ENCODE measurements around the gene CFTR. TPM values are rescaled to one million over a fixed set of nuclear protein-coding genes. Genes with fewer than 3 reads are reported as not detected.

The CFTR gene
- total RNA-seq, 1 experiment from 2014 or later: 0.19 TPM

DNA sequence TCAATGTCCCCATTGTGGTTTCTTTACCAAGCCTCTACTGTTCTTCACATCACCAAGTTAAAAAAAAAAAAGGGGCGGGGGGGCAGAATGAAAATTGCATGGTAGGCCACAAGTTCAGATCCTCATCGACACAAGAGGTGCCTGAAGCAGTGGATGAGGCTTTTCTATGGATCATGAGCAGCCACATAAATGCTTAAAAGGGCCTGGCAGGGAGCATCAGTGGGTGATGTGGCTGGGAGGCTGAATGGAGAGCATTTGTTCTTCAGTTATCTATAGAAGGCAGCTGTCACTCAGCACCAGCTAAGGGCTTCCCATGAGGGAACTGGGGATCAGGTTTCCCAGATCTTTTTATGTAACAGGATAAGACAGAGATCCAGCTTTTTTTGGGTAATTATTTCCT is 117.9 kb downstream of the CFTR start:
- Histone ChIP-seq H3K36me3 (ENCODE audit: insufficient read depth, low read length, poor library complexity, severe bottlenecking) (no peaks in the 10 kb centered on the region), H3K4me3 (ENCODE audit: low read depth, low read length, poor library complexity, severe bottlenecking) (no peak overlapping the region), H3K27me3 (replicated peaks; ENCODE audit: insufficient read depth, low read depth, low read length, poor library complexity) (no peaks in the 10 kb centered on the region), H3K9me3 (ENCODE audit: low read depth, low read length, poor library complexity, severe bottlenecking) (no peaks in the 10 kb centered on the region), H3K4me1 (ENCODE audit: insufficient read depth, low read length, poor library complexity, severe bottlenecking) (no peaks in the 10 kb centered on the region), H3K27ac (ENCODE audit: low read depth, low read length, poor library complexity, severe bottlenecking) (no peak overlapping the region)
- no TSS peak for BruUV-seq (replicated peaks)
- CTCF ChIA-PET: no interaction called here
- DNase-seq (ENCODE audit: low spot score): no peak
- TF ChIP-seq, protein P1, sequence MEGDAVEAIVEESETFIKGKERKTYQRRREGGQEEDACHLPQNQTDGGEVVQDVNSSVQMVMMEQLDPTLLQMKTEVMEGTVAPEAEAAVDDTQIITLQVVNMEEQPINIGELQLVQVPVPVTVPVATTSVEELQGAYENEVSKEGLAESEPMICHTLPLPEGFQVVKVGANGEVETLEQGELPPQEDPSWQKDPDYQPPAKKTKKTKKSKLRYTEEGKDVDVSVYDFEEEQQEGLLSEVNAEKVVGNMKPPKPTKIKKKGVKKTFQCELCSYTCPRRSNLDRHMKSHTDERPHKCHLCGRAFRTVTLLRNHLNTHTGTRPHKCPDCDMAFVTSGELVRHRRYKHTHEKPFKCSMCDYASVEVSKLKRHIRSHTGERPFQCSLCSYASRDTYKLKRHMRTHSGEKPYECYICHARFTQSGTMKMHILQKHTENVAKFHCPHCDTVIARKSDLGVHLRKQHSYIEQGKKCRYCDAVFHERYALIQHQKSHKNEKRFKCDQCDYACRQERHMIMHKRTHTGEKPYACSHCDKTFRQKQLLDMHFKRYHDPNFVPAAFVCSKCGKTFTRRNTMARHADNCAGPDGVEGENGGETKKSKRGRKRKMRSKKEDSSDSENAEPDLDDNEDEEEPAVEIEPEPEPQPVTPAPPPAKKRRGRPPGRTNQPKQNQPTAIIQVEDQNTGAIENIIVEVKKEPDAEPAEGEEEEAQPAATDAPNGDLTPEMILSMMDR (conservative IDR thresholded peaks at IDR 0.05; ENCODE audit: low read depth, low read length): no peak
- TF ChIP-seq EZH2 (IDR thresholded peaks at IDR 0.05; ENCODE audit: borderline replicate concordance, low read depth, low read length, poor library complexity, severe bottlenecking): no peak
- POLR2A ChIA-PET (ENCODE audit: low non-redundant PET): no interaction called here
- intact Hi-C loops (cut with micrococcal nuclease; ENCODE audit: unreplicated experiment): no loop called here

DNA sequence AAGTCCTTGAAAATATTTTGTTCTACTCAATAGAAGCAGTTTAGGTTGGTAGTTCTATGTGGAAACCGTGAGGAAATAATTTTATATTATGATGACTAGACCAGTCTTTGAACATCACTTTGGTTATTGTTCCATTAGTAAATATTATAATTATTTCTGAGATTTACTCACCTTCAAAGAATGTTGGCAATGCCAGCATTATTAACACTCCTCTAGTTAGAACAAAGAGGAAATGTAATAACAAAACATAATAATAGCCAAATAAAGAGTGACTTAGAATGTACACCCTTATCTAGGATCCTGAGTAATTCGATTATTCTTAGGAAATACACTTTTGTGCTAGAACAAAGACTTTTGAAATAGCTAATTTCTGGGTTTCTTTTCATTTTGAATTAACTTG is 121.1 kb downstream of the CFTR start:
- POLR2A ChIA-PET (ENCODE audit: low non-redundant PET): no interaction called here
- intact Hi-C loops (cut with micrococcal nuclease; ENCODE audit: unreplicated experiment): no loop called here
- CTCF ChIA-PET: no interaction called here
- no peaks in the 10 kb centered on the region for H3K9me3 ChIP-seq (ENCODE audit: low read depth, low read length, poor library complexity, severe bottlenecking)
- no peaks in the 10 kb centered on the region for H3K36me3 ChIP-seq (ENCODE audit: insufficient read depth, low read length, poor library complexity, severe bottlenecking)
- no peaks in the 10 kb centered on the region for H3K27me3 ChIP-seq (replicated peaks; ENCODE audit: insufficient read depth, low read depth, low read length, poor library complexity)
- no peak for TF ChIP-seq EZH2 (IDR thresholded peaks at IDR 0.05; ENCODE audit: borderline replicate concordance, low read depth, low read length, poor library complexity, severe bottlenecking)
- TF ChIP-seq, protein P1 (conservative IDR thresholded peaks at IDR 0.05; ENCODE audit: low read depth, low read length): no peak
- no peaks in the 10 kb centered on the region for H3K4me1 ChIP-seq (ENCODE audit: insufficient read depth, low read length, poor library complexity, severe bottlenecking)
- DNase-seq (ENCODE audit: low spot score): no peak
- BruUV-seq (replicated peaks): no TSS peak
- H3K27ac ChIP-seq (ENCODE audit: low read depth, low read length, poor library complexity, severe bottlenecking): no peak overlapping the region
- H3K4me3 ChIP-seq (ENCODE audit: low read depth, low read length, poor library complexity, severe bottlenecking): no peak overlapping the region

DNA sequence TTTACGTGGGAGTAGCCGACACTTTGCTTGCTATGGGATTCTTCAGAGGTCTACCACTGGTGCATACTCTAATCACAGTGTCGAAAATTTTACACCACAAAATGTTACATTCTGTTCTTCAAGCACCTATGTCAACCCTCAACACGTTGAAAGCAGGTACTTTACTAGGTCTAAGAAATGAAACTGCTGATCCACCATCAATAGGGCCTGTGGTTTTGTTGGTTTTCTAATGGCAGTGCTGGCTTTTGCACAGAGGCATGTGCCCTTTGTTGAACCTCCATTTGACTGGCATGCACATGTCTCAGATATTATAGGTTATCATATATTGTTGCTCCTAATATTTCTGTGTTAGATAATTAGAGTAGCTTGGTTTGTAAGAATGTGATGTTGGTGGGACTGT is 123.8 kb downstream of the CFTR start:
- no peak overlapping the region for H3K4me3 ChIP-seq (ENCODE audit: low read depth, low read length, poor library complexity, severe bottlenecking)
- no peaks in the 10 kb centered on the region for H3K9me3 ChIP-seq (ENCODE audit: low read depth, low read length, poor library complexity, severe bottlenecking)
- ChIA-PET POLR2A (ENCODE audit: low non-redundant PET) (no interaction called here), CTCF (no interaction called here)
- intact Hi-C loops (cut with micrococcal nuclease; ENCODE audit: unreplicated experiment): no loop called here
- H3K27me3 ChIP-seq (replicated peaks; ENCODE audit: insufficient read depth, low read depth, low read length, poor library complexity): no peaks in the 10 kb centered on the region
- no peaks in the 10 kb centered on the region for H3K4me1 ChIP-seq (ENCODE audit: insufficient read depth, low read length, poor library complexity, severe bottlenecking)
- BruUV-seq (replicated peaks): no TSS peak
- H3K36me3 ChIP-seq (ENCODE audit: insufficient read depth, low read length, poor library complexity, severe bottlenecking): no peaks in the 10 kb centered on the region
- H3K27ac ChIP-seq (ENCODE audit: low read depth, low read length, poor library complexity, severe bottlenecking): no peak overlapping the region
- TF ChIP-seq EZH2 (IDR thresholded peaks at IDR 0.05; ENCODE audit: borderline replicate concordance, low read depth, low read length, poor library complexity, severe bottlenecking): no peak
- TF ChIP-seq, protein P1 (conservative IDR thresholded peaks at IDR 0.05; ENCODE audit: low read depth, low read length): no peak
- DNase-seq (ENCODE audit: low spot score): no peak

All from A673 (cell line).